Measurements from ENCODE around the gene NACC2. TPM values are rescaled to one million over a fixed set of nuclear protein-coding genes. Genes with fewer than 3 reads are reported as not detected.

Gene NACC2
- total and polyA plus RNA-seq, 10 of the 15 experiments (the other 5 are each of a cell fraction or from before 2014, with no cell fraction given) = 0.66 to 14.7 (median 3.5) TPM

DNA sequence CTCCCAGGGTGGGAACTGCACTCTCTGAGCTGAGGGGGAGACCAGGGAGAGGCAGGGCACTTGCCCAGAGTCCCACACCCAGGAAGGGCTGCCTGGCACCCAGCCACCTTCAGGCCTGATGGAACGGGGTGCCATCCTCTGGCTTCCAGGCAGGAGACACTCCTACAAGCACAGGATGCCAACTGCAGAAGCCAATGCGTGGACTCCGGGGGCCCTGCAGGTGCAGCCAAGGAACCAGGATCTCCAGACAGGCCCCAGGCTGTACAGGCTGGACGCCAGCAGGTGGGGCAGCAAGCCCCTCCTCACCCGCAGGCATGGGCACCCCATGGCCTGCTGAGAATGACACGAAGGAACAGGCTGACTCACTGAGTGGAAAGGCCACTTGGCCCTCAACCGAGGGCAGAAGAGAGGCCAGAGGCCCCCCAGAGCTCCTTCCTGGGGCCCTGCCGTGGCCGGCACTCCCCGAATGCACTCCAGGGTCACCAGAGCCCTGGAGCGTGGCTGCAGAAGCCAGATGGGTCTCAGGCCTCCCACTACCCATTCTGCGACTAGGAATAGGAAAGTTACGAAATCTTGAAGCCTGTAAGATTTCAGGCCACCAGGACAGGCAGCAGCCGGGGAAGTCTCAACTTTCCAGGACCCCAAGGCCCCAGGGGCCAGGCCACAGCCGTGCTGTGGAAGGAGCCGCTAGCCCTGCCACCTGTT lies 15.7 kb downstream of the NACC2 start (continued):
- TF ChIP-seq ZBTB40 (IDR thresholded peaks at IDR 0.05; ENCODE audit: borderline replicate concordance) = no peak
- no peak for TF ChIP-seq SREBF2 (IDR thresholded peaks at IDR 0.05; ENCODE audit: low read length)
- TF ChIP-seq ETV6 (conservative IDR thresholded peaks at IDR 0.05 in 1 of 2, IDR thresholded peaks at IDR 0.05 in 1 of 2; ENCODE audit: borderline replicate concordance in 1 of 2, low read depth in 1 of 2) = no peak
- TF ChIP-seq MTA3 (IDR thresholded peaks at IDR 0.05; ENCODE audit: borderline replicate concordance, low read length) = no peak
- no peak for TF ChIP-seq GATAD2B (conservative IDR thresholded peaks at IDR 0.05; ENCODE audit: low read depth)
- no peak for TF ChIP-seq MEF2A (IDR thresholded peaks at IDR 0.05; ENCODE audit: insufficient read depth, low read depth, low read length)

DNA sequence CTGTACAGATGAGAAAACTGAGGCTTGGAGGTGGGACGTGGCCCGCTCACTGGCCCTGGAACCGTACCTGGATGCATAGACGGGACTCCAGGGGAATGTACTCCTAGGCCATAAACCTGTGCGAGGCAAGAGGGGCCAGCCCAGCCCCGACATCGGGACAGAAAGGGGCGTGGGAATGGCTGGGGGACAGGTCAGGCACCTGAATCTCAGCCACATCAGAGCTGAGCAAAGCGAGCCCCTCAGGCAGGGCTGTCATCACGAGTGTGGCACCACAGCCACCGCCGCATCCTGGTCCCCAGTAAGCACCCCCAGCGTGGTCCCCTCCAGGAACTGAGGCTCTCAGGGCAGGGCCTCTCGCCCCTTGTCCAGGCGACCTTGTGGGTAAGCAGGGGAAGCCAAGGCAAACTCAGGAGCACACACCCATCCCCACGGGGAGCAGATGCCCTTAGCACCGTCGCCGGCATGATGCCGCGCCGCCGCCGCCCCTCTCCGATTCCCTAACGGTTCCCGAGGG lies 16.5 kb downstream of the NACC2 start:
- no peaks in the 10 kb centered on the region for H3K27me3 ChIP-seq (replicated peaks in 1 of 2; ENCODE audit: control insufficient read depth in 2 of 2, insufficient read depth in 2 of 2, low read length in 1 of 2)
- ATAC-seq (no peak), DNase-seq (ENCODE audit: low read depth, low spot score) (no peak), FAIRE-seq (no peak)
- H3K36me3 ChIP-seq (ENCODE audit: control insufficient read depth in 2 of 2, insufficient read depth in 2 of 2, low read length in 1 of 2) = peaks cover 0 to 2% of the 10 kb centered on the region in 2 experiments; a peak in 2 of 4 replicates
- 76% methylated on average over 27 of the region's 27 CpGs for WGBS (ENCODE audit: insufficient coverage, insufficient replicate concordance, low lambda C conversion rate, missing lambda C conversion rate)
- ChIA-PET RAD21 (ENCODE audit: unreplicated experiment) (no interaction called here), SMC1A (ENCODE audit: uncharacterized antibody, unreplicated experiment) (no interaction called here), CTCF (no interaction called here), POLR2A (no interaction called here)
- H2AFZ ChIP-seq (ENCODE audit: control insufficient read depth, low read depth, low read length) = no peak overlapping the region
- H3K27ac ChIP-seq (ENCODE audit: control insufficient read depth, insufficient read depth) = no peak overlapping the region
- H4K20me1 ChIP-seq (ENCODE audit: control insufficient read depth, insufficient read depth) = no peaks in the 10 kb centered on the region
- in situ Hi-C loops (cut with MboI) = no loop called here
- no peaks in the 10 kb centered on the region for H3K9me3 ChIP-seq (replicated peaks; ENCODE audit: control insufficient read depth, insufficient read depth, low read length)
- no TSS peak for BruUV-seq (replicated peaks)
- no peak overlapping the region for H3K9ac ChIP-seq (ENCODE audit: control insufficient read depth, insufficient read depth, low read length)
- H3K4me1 ChIP-seq (ENCODE audit: control insufficient read depth, insufficient read depth, low read length) = no peaks in the 10 kb centered on the region
- no peak overlapping the region for H3K4me2 ChIP-seq (ENCODE audit: control insufficient read depth, insufficient read depth)
- H3K4me3 ChIP-seq = no peak overlapping the region
- no peaks in the 10 kb centered on the region for H3K79me2 ChIP-seq (ENCODE audit: control insufficient read depth, insufficient read depth, low read length)
- intact Hi-C loops (cut with micrococcal nuclease; ENCODE audit: unreplicated experiment) = no loop called here
- TF ChIP-seq ZBTB40 (IDR thresholded peaks at IDR 0.05; ENCODE audit: borderline replicate concordance) = no peak
- TF ChIP-seq KAT2A (conservative IDR thresholded peaks at IDR 0.05; ENCODE audit: control insufficient read depth, low read depth, low read length) = no peak
- TF ChIP-seq LARP7 (IDR thresholded peaks at IDR 0.05) = no peak
- TF ChIP-seq MTA3 (IDR thresholded peaks at IDR 0.05; ENCODE audit: borderline replicate concordance, low read length) = no peak
- TF ChIP-seq TCF3 (IDR thresholded peaks at IDR 0.05; ENCODE audit: borderline replicate concordance, insufficient read depth, low read depth, low read length) = no peak
- no peak for TF ChIP-seq NKRF (conservative IDR thresholded peaks at IDR 0.05)
- TF ChIP-seq YBX1 (IDR thresholded peaks at IDR 0.05) = no peak

Measured in GM12878 (cell line).